GM19035 (cell line): ENCODE data around the gene PABPC1L2A.
"Not testable (repeated sequence)": the region's sequence is repeated elsewhere in the genome, so short reads cannot be mapped to it uniquely, and the experiment has no call there.

Experiments
- ATAC-seq: cut with Tn5 transposase; IDR thresholded peaks from one replicate; pipeline ENCODE4 v1.9.1; 2021; ENCODE audit not compliant: unreplicated experiment

PABPC1L2A gene

DNA sequence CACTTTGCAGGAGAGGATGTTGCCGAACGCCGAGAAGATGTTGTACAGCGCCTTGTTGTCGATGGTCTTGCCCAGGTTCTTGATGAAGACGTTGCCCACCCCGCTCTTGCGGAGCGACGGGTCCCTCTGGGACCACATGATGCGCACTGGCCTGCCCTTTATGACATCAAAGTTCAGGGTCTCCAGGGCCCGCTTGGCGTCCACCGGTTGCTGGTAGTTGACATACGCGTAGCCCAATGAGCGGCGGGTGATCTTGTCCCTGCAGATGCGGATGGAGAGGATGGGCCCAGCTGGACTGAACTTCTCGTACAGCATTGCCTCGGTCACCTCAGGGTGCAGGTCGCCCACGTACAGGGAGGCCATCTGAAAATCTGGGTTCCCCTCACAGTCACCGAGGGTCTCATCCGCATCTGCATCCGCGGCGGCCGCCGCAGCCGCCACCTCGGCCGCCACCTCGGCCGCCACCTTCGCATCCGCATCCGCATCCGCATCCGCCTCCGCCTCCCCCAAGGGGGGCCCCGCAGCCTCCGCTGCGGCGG is at the start of gene PABPC1L2A:
Gene PABPC1L2A, minus strand, starts transcription at position 489 of the 539 bp plus-strand sequence. Its CDS starts 126 bp downstream, at position 363.
- ATAC-seq: not testable (repeated sequence)

GRCh38 chrX:73127700-73128241 is 48.5 kb upstream of the PABPC1L2A start:
- no peak for ATAC-seq

- ATAC-seq: no peak
Measured at GRCh38 chrX:73126240-73126639, 46.9 kb upstream of the PABPC1L2A start.

DNA sequence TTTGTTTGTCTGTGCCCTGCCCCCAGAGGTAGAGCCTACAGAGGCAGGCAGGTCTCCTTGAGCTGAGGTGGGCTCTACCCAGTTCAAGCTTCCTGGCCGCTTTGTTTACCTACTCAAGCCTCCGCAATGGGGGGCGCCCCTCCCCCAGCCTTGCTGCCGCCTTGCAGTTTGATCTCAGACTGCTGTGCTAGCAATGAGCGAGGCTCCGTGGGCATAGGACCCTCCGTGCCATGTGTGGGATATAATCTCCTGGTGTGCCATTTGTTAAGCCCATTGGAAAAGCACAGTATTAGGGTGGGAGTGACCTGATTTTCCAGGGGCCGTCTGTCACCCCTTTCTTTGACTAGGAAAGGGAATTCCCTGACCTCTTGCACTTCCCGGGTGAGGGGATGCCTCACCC is 20.2 kb upstream of the PABPC1L2A start:
- ATAC-seq: not testable (repeated sequence)

- not testable (repeated sequence) for ATAC-seq
Measured at GRCh38 chrX:73086766-73087165, 7.5 kb upstream of the PABPC1L2A start.

GRCh38 chrX:73079884-73080283 is 572 bp upstream of the PABPC1L2A start:
- ATAC-seq: not testable (repeated sequence)

DNA sequence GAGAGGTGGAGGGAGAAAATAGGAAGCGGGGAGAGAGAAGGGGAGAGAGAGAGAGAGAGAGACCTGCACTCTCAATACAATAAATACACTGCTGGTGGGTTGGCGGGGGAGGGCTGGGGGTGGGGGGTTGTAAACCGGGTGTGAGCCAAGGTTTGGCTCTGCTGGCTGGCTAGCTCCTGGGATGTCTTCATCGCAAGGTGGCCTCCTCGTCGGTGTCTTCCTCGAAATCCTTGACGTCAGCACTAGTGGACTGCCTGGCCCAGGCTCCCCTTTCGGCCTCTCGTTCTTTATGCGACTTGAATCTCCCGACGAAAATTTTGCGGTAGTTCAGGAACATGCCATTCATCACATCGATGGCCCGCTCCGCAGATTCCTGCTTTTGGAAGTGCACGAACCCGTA is 715 bp downstream of the PABPC1L2A start:
- not testable (repeated sequence) for ATAC-seq

DNA sequence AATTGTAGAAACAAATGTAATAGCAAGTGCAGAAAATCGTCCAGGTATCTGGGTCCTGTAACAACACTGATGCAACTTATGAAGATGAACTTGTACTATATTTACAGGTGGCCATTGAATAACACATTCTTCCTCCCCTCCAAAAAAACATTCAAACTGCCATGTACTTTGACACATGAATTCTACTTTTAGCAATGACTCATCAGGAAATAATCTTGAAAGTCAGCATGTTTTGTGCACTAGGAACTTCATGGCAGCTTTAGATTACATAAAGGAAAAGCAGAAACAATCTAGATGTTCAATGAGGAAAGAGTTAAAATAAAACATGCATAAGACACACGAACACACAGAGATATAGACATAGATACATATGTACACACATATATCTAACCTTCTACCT is 2.5 kb downstream of the PABPC1L2A start:
- ATAC-seq: no peak

DNA sequence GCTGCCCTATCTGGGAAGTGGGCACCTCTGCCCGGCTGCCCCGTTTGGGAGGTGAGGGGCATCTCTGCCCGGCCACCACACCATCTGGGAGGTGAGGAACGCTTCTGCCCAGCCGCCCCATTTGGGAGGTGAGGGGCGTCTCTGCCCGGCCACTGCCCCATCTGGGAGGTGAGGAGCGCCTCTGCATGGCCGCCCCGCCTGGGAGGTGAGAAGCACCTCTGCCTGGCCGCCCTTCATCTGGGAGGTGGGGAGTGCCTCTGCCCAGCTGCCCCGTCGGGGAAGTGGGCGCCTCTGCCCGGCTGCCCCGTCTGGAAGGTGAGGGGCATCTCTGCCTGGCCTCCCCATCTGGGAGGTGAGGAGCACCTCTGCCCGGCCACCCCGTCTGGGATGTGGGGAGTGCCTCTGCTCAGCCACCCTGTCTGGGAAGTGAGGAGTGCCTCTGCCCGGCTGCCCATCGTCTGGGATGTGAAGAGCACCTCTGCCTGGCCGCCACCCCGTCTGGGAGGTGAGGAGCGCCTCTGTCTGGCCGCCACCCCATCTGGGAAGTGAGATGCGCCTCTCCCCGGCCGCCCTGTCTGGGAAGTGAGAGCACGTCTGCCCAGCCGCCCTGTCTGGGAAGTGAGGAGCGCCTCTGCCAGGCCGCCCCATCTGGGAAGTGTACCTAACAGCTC is 9.8 kb downstream of the PABPC1L2A start:
- no peak for ATAC-seq

GRCh38 chrX:73068467-73069364 is 10.6 kb downstream of the PABPC1L2A start:
- no peak for ATAC-seq

- not testable (repeated sequence) for ATAC-seq
Measured at GRCh38 chrX:73067761-73068466, 11.4 kb downstream of the PABPC1L2A start.

- ATAC-seq: no peak
Measured at GRCh38 chrX:73028876-73029275, 50.4 kb downstream of the PABPC1L2A start.
